Neuronal stem cell (in vitro differentiated cells): ENCODE measurements around the gene DCAF11.
"Not testable (repeated sequence)": the region's sequence is repeated elsewhere in the genome, so short reads cannot be mapped to it uniquely, and the experiment has no call there.

ENCODE experiments used
- DNase-seq: peaks from one replicate; pipeline ENCODE4 v3.0.0-alpha.2; 2013; ENCODE audit warnings: low spot score
- H2AFZ ChIP-seq: one replicate; pipeline ENCODE4 v1.6.1; 2013; ENCODE audit warnings: mild to moderate bottlenecking, low read length, inconsistent platforms
- H2AK5ac ChIP-seq: 2 replicates; pipeline ENCODE4 v1.6.1; 2013; ENCODE audit warnings: low read depth, mild to moderate bottlenecking, inconsistent platforms, low read length, moderate library complexity, mixed read lengths
- H2BK120ac ChIP-seq: 2 replicates; pipeline ENCODE4 v1.6.1; 2013; ENCODE audit warnings: low read depth, mild to moderate bottlenecking, inconsistent platforms, low read length, moderate library complexity, mixed read lengths
- H2BK12ac ChIP-seq: one replicate; pipeline ENCODE4 v1.6.1; 2013; ENCODE audit warnings: low read length, inconsistent platforms
- H2BK15ac ChIP-seq: 2 replicates; pipeline ENCODE4 v1.6.1; 2013; ENCODE audit warnings: mild to moderate bottlenecking, low read length, inconsistent platforms, mixed read lengths
- H2BK5ac ChIP-seq: one replicate; pipeline ENCODE4 v1.6.1; 2013; ENCODE audit warnings: inconsistent platforms, mild to moderate bottlenecking, low read length, moderate library complexity
- H3K14ac ChIP-seq: one replicate; pipeline ENCODE4 v1.6.1; 2013; ENCODE audit warnings: low read length, inconsistent platforms
- H3K18ac ChIP-seq: 2 replicates; pipeline ENCODE4 v1.6.1; 2013; ENCODE audit warnings: low read length, inconsistent platforms
- H3K23ac ChIP-seq: 2 replicates; pipeline ENCODE4 v1.6.1; 2013; ENCODE audit warnings: low read depth, mild to moderate bottlenecking, mixed read lengths, low read length, inconsistent platforms; ENCODE audit not compliant: poor library complexity
- H3K27ac ChIP-seq: replicated peaks from 3 replicates; pipeline ENCODE4 v1.5.1; 2013; ENCODE audit warnings: low read length, inconsistent platforms
- H3K27me3 ChIP-seq, 3 experiments: 2 replicates each; pipeline ENCODE4 v1.6.1; 2013; ENCODE audit warnings: low read length in 3 of 3, mild to moderate bottlenecking in 2 of 3, inconsistent platforms in 1 of 3, low read depth in 1 of 3, mixed read lengths in 1 of 3, moderate library complexity in 1 of 3; ENCODE audit not compliant: control insufficient read depth in 3 of 3, insufficient read depth in 3 of 3
- H3K36me3 ChIP-seq, 2 donors: replicated peaks in 1 of 2; 2 replicates each; pipeline ENCODE4 v1.6.1; 2013; ENCODE audit warnings: low read length in 2 of 2; ENCODE audit not compliant: control insufficient read depth in 2 of 2, insufficient read depth in 2 of 2
- H3K4ac ChIP-seq: 2 replicates; pipeline ENCODE4 v1.6.1; 2013; ENCODE audit warnings: inconsistent platforms, mild to moderate bottlenecking, low read length, moderate library complexity
- H3K4me1 ChIP-seq, 2 donors: 1 replicate in 1 of 2; 2 replicates in 1 of 2; pipeline ENCODE4 v1.6.1; 2013; ENCODE audit warnings: low read length in 2 of 2, low read depth in 1 of 2; ENCODE audit not compliant: control insufficient read depth in 2 of 2, insufficient read depth in 1 of 2
- H3K4me2 ChIP-seq: one replicate; pipeline ENCODE4 v1.6.1; 2013; ENCODE audit warnings: mild to moderate bottlenecking, low read length, inconsistent platforms; ENCODE audit not compliant: insufficient read depth, poor library complexity, severe bottlenecking
- H3K4me3 ChIP-seq, 2 donors: 2 replicates each; pipeline ENCODE4 v1.5.1; 2013; ENCODE audit warnings: low read length in 2 of 2, mild to moderate bottlenecking in 2 of 2, inconsistent platforms in 1 of 2, moderate library complexity in 1 of 2
- H3K79me1 ChIP-seq: one replicate; pipeline ENCODE4 v1.6.1; 2013; ENCODE audit warnings: low read depth, mild to moderate bottlenecking, inconsistent platforms, low read length, moderate library complexity
- H3K9ac ChIP-seq: one replicate; pipeline ENCODE4 v1.6.1; 2013; ENCODE audit warnings: mild to moderate bottlenecking, low read depth, low read length, inconsistent platforms; ENCODE audit not compliant: poor library complexity
- H3K9me3 ChIP-seq, 2 donors: replicated peaks in 1 of 2; 2 replicates each; pipeline versions ENCODE3 to v1.6.1; 2013; ENCODE audit warnings: low read length in 2 of 2, mild to moderate bottlenecking in 2 of 2, inconsistent platforms in 1 of 2, low read depth in 1 of 2, mixed read lengths in 1 of 2, moderate library complexity in 1 of 2; ENCODE audit not compliant: control insufficient read depth in 2 of 2, insufficient read depth in 1 of 2
- H4K8ac ChIP-seq: one replicate; pipeline ENCODE4 v1.6.1; 2013; ENCODE audit warnings: low read depth, mild to moderate bottlenecking, inconsistent platforms, low read length, moderate library complexity
- H4K91ac ChIP-seq: one replicate; pipeline ENCODE4 v1.6.1; 2013; ENCODE audit warnings: low read length, low read depth, mild to moderate bottlenecking, inconsistent platforms; ENCODE audit not compliant: poor library complexity
- WGBS, 2 donors: extraction: QIAGEN DNeasy Blood & Tissue Kit; methylation state at CpG; one replicate each; pipeline ENCODE4 v1.1.7; 2013; ENCODE audit warnings: missing lambda C conversion rate in 2 of 2, mixed read lengths in 1 of 2; ENCODE audit not compliant: insufficient read length in 2 of 2, insufficient replicate concordance in 1 of 2; ENCODE audit errors: extremely low coverage in 2 of 2; 5-methylcytosine and 5-hydroxymethylcytosine counted together

DCAF11 gene

GRCh38 chr14:24100982-24101494, 13.5 kb upstream of the DCAF11 start:
- Histone ChIP-seq H2BK120ac (no peak overlapping the region), H3K4me3 (no peak overlapping the region), H4K91ac (no peak overlapping the region), H3K4ac (no peak overlapping the region), H3K4me1 (no peaks in the 10 kb centered on the region), H3K36me3 (peaks cover 31 to 48% of the 10 kb centered on the region in 2 donors), H2AK5ac (no peak overlapping the region), H3K9ac (no peak overlapping the region), H2AFZ (no peak overlapping the region), H3K18ac (no peak overlapping the region), H3K14ac (no peak overlapping the region), H2BK5ac (no peak overlapping the region), H3K23ac (no peak overlapping the region), H2BK15ac (no peak overlapping the region), H3K27me3 (no peaks in the 10 kb centered on the region), H3K9me3 (peaks cover 0 to 2% of the 10 kb centered on the region in 2 donors), H3K79me1 (no peaks in the 10 kb centered on the region), H2BK12ac (no peak overlapping the region), H3K27ac (no peak overlapping the region), H3K4me2 (no peak overlapping the region), H4K8ac (no peak overlapping the region)
- WGBS, 2 donors: no CpG with 5 or more reads among the region's 3 CpGs
- DNase-seq: no peak

- no peak overlapping the region for H3K27ac ChIP-seq
- H3K27me3 ChIP-seq: no peaks in the 10 kb centered on the region
- H3K79me1 ChIP-seq: no peaks in the 10 kb centered on the region
- no peak overlapping the region for H2BK120ac ChIP-seq
- no peak overlapping the region for H2AK5ac ChIP-seq
- H3K4me2 ChIP-seq: no peak overlapping the region
- no peak overlapping the region for H3K18ac ChIP-seq
- no peak overlapping the region for H2BK5ac ChIP-seq
- peaks cover 0 to 2% of the 10 kb centered on the region in 2 donors for H3K9me3 ChIP-seq
- no peak overlapping the region for H2BK12ac ChIP-seq
- H3K4ac ChIP-seq: no peak overlapping the region
- H3K14ac ChIP-seq: no peak overlapping the region
- H3K4me3 ChIP-seq: no peak overlapping the region
- peaks cover 29 to 48% of the 10 kb centered on the region in 2 donors for H3K36me3 ChIP-seq
- no peaks in the 10 kb centered on the region for H3K4me1 ChIP-seq
- no peak overlapping the region for H2AFZ ChIP-seq
- H4K91ac ChIP-seq: no peak overlapping the region
- no peak overlapping the region for H2BK15ac ChIP-seq
- no peak for DNase-seq
- H3K23ac ChIP-seq: no peak overlapping the region
- WGBS, 2 donors: no CpG with 5 or more reads among the region's 7 CpGs
- no peak overlapping the region for H3K9ac ChIP-seq
- H4K8ac ChIP-seq: no peak overlapping the region
Measured at GRCh38 chr14:24102357-24103048, 12.1 kb upstream of the DCAF11 start.

GRCh38 chr14:24103451-24103850, 11.1 kb upstream of the DCAF11 start:
- H2BK12ac ChIP-seq: no peak overlapping the region
- H3K9me3 ChIP-seq: peaks cover 0 to 2% of the 10 kb centered on the region in 2 donors
- H3K4ac ChIP-seq: no peak overlapping the region
- H3K79me1 ChIP-seq: no peaks in the 10 kb centered on the region
- no peak overlapping the region for H2AFZ ChIP-seq
- H3K4me1 ChIP-seq: no peaks in the 10 kb centered on the region
- no peak overlapping the region for H3K18ac ChIP-seq
- H2BK5ac ChIP-seq: no peak overlapping the region
- H3K36me3 ChIP-seq: peaks cover 25 to 42% of the 10 kb centered on the region in 2 donors
- no peak overlapping the region for H2BK120ac ChIP-seq
- H3K4me3 ChIP-seq: no peak overlapping the region
- H3K9ac ChIP-seq: no peak overlapping the region
- H2AK5ac ChIP-seq: no peak overlapping the region
- H3K27ac ChIP-seq: no peak overlapping the region
- H3K23ac ChIP-seq: no peak overlapping the region
- H4K91ac ChIP-seq: no peak overlapping the region
- no peak overlapping the region for H3K14ac ChIP-seq
- H3K27me3 ChIP-seq: no peaks in the 10 kb centered on the region
- DNase-seq: no peak
- no peak overlapping the region for H3K4me2 ChIP-seq
- WGBS, 2 donors: no CpG with 5 or more reads among the region's 13 CpGs
- H2BK15ac ChIP-seq: no peak overlapping the region
- H4K8ac ChIP-seq: no peak overlapping the region

GRCh38 chr14:24105609-24106239, 8.9 kb upstream of the DCAF11 start:
- H3K23ac ChIP-seq, H3K27ac ChIP-seq, H3K27me3 ChIP-seq, H2BK120ac ChIP-seq, H3K9me3 ChIP-seq, H3K4ac ChIP-seq, H3K79me1 ChIP-seq, H2BK12ac ChIP-seq, H3K4me2 ChIP-seq, H4K8ac ChIP-seq, H3K9ac ChIP-seq, DNase-seq, H3K4me3 ChIP-seq, H2AFZ ChIP-seq, H3K4me1 ChIP-seq, H4K91ac ChIP-seq, H2BK5ac ChIP-seq, H2BK15ac ChIP-seq, H3K18ac ChIP-seq, H2AK5ac ChIP-seq, H3K14ac ChIP-seq: not testable (repeated sequence)
- no CpG with 5 or more reads among the region's 8 CpGs for WGBS, 2 donors
- H3K36me3 ChIP-seq: peaks cover 13 to 23% of the 10 kb centered on the region in 2 donors
